Measurements from ENCODE around the gene CLUH. TPM values are rescaled to one million over a fixed set of nuclear protein-coding genes. Genes with fewer than 3 reads are reported as not detected.
"Not testable (repeated sequence)": the region's sequence is repeated elsewhere in the genome, so short reads cannot be mapped to it uniquely, and the experiment has no call there.

Gene CLUH
- total RNA-seq, 1 experiment from 2014 or later = 42.5 TPM

DNA sequence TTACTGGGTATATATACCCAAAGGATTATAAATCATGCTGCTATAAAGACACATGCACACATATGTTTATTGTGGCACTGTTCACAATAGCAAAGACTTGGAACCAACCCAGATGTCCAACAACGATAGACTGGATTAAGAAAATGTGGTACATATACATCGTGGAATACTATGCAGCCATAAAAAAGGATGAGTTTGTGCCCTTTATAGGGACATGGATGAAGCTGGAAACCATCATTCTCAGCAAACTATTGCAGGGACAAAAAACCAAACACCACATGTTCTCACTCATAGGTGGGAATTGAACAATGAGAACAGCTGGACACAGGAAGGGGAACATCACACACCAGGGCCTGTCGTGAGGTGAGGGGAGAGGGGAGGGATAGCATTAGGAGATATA lies 58.7 kb downstream of the CLUH start:
- not testable (repeated sequence) for H3K27ac ChIP-seq; DNase-seq; H3K4me3 ChIP-seq; H3K9me3 ChIP-seq (replicated peaks); H3K27me3 ChIP-seq; H3K4me1 ChIP-seq
- H3K36me3 ChIP-seq = peaks cover 13% of the 10 kb centered on the region

DNA sequence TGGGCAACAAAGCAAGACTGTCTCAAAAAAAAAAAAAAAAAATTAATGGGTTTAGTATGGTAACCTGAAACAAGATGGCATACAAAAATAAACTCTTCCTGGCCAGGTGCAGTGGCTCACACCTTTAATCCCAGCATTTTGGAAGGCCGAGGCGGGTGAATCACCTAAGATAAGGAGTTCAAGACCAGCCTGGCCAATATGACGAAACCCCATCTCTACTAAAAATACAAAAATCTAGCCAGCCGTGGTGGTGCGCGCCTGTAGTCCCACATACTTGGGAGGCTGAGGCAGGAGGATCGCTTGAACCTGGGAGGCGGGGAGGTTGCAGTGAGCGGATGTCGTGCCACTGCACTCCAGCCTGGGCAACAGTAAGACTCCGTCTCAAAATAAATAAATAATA lies 62.4 kb downstream of the CLUH start:
- no peak for DNase-seq
- no peaks in the 10 kb centered on the region for H3K9me3 ChIP-seq (replicated peaks)
- H3K36me3 ChIP-seq = peaks cover 21% of the 10 kb centered on the region
- no peak overlapping the region for H3K27ac ChIP-seq
- no peaks in the 10 kb centered on the region for H3K4me1 ChIP-seq
- H3K27me3 ChIP-seq = no peaks in the 10 kb centered on the region
- H3K4me3 ChIP-seq = no peak overlapping the region

DNA sequence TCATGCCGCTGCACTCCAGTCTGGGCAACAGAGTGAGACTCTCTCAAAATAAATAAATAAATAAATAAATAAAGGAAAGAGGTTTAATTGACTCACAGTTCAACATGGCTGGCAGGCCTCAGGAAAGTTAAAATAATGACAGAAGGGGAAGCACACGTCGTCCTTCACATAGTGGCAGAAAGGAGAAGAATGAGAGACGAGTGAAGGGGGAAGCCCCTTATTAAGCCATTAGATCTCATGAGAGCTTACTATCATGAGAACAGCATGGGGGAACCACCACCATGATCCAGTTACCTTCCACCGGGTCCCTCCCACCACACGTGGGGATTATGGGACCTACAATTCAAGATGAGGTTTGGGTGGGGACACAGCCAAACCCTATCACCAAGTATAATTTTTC lies 63.6 kb downstream of the CLUH start:
- Histone ChIP-seq H3K27me3 (no peaks in the 10 kb centered on the region), H3K4me3 (no peak overlapping the region), H3K9me3 (replicated peaks) (no peaks in the 10 kb centered on the region), H3K36me3 (peaks cover 21% of the 10 kb centered on the region), H3K4me1 (no peaks in the 10 kb centered on the region), H3K27ac (no peak overlapping the region)
- no peak for DNase-seq

DNA sequence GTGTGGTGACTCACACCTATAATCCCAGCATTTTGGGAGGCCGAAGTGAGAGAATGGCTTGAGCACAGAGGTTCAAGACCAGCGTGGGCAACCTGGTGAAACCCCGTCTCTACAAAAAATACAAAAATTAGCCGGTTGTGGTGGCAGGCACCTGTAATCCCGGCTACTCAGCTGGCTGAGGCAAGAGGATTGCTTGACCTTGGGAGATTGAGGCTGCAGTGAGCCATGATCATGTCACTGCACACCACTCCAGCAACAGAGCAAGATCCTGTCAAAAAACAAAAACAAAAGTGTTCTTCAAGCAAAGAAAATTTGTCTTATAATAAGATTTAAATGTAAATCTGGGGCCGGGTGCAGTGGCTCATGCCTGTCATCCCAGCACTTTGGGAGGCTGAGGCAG lies 66.6 kb downstream of the CLUH start:
- H3K9me3 ChIP-seq (replicated peaks) = no peaks in the 10 kb centered on the region
- no peaks in the 10 kb centered on the region for H3K27me3 ChIP-seq
- H3K4me1 ChIP-seq = no peaks in the 10 kb centered on the region
- no peak overlapping the region for H3K4me3 ChIP-seq
- H3K36me3 ChIP-seq = peaks cover 11% of the 10 kb centered on the region
- H3K27ac ChIP-seq = no peak overlapping the region
- no peak for DNase-seq

Other genes with a start within 250 kb of the CLUH start
- 29.9 and 33.6 TPM in 2 replicates for gene METTL16, start 199.9 kb downstream of the CLUH start, total RNA-seq (2014; rRNA removed; shearing (Covaris generic))
- 49.6 and 60.6 TPM in 2 replicates for gene PAFAH1B1, start 118.1 kb downstream of the CLUH start, total RNA-seq (2014; rRNA removed; shearing (Covaris generic))
- not detected in 2 replicates for gene CCDC92B, start 37.9 kb upstream of the CLUH start, total RNA-seq (2014; rRNA removed; shearing (Covaris generic))
- 6.0 and 7.4 TPM in 2 replicates for gene RAP1GAP2, start 84.7 kb upstream of the CLUH start, total RNA-seq (2014; rRNA removed; shearing (Covaris generic))